Ectodermal cell (in vitro differentiated cells): ENCODE measurements around the gene NR2E1.

Experiments
- H3K27ac ChIP-seq: 2 replicates; pipeline ENCODE4 v1.7.0; 2013; ENCODE audit warnings: mild to moderate bottlenecking, low read depth, low read length; ENCODE audit not compliant: insufficient read depth, poor library complexity, severe bottlenecking
- H3K27me3 ChIP-seq: 2 replicates; pipeline ENCODE4 v1.7.0; 2013; ENCODE audit warnings: mild to moderate bottlenecking, low read length; ENCODE audit not compliant: insufficient read depth, control insufficient read depth, poor library complexity, severe bottlenecking
- H3K36me3 ChIP-seq: one replicate; pipeline ENCODE4 v1.7.0; 2013; ENCODE audit warnings: low read length; ENCODE audit not compliant: control insufficient read depth, insufficient read depth
- H3K4me1 ChIP-seq: one replicate; pipeline ENCODE4 v1.7.0; 2013; ENCODE audit warnings: low read length; ENCODE audit not compliant: control insufficient read depth, insufficient read depth
- H3K4me3 ChIP-seq: 2 replicates; pipeline ENCODE4 v1.7.0; 2013; ENCODE audit warnings: low read depth, low read length, control low read depth; ENCODE audit not compliant: insufficient read depth
- H3K9me3 ChIP-seq: 2 replicates; pipeline ENCODE4 v1.7.0; 2013; ENCODE audit warnings: mild to moderate bottlenecking, low read length, moderate library complexity; ENCODE audit not compliant: control insufficient read depth
- WGBS, 2 experiments: methylation state at CpG; one replicate each; pipeline ENCODE4 v1.1.7; 2013; ENCODE audit warnings: missing lambda C conversion rate in 2 of 2; 5-methylcytosine and 5-hydroxymethylcytosine counted together

The NR2E1 gene

GRCh38 chr6:108164815-108165706 lies 761 bp upstream of the NR2E1 start:
- peak overlapping the region; percentile 13 for H3K4me3 ChIP-seq
- peaks cover 52% of the 10 kb centered on the region for H3K4me1 ChIP-seq
- no peak overlapping the region for H3K27ac ChIP-seq
- H3K27me3 ChIP-seq = peaks cover 100% of the 10 kb centered on the region
- no peaks in the 10 kb centered on the region for H3K9me3 ChIP-seq
- 0 to 1% methylated on average over 69 of the region's 69 CpGs for WGBS, 2 experiments
- no peaks in the 10 kb centered on the region for H3K36me3 ChIP-seq

GRCh38 chr6:108166664-108167448 lies 1.0 kb downstream of the NR2E1 start:
- Histone ChIP-seq H3K27ac (no peak overlapping the region), H3K4me1 (peaks cover 58% of the 10 kb centered on the region), H3K9me3 (no peaks in the 10 kb centered on the region), H3K27me3 (peaks cover 100% of the 10 kb centered on the region), H3K36me3 (no peaks in the 10 kb centered on the region), H3K4me3 (peak overlapping the region; percentile 17)
- 1% methylated on average over 58 of the region's 58 CpGs for WGBS, 2 experiments

GRCh38 chr6:108167449-108168089 lies 1.7 kb downstream of the NR2E1 start:
- no peak overlapping the region for H3K27ac ChIP-seq
- peaks cover 60% of the 10 kb centered on the region for H3K4me1 ChIP-seq
- peaks cover 100% of the 10 kb centered on the region for H3K27me3 ChIP-seq
- WGBS, 2 experiments = 0 to 1% methylated on average over 32 to 35 of the region's 35 CpGs
- peak overlapping the region; percentile 7 for H3K4me3 ChIP-seq
- H3K9me3 ChIP-seq = no peaks in the 10 kb centered on the region
- no peaks in the 10 kb centered on the region for H3K36me3 ChIP-seq

GRCh38 chr6:108168090-108168463 lies 2.3 kb downstream of the NR2E1 start:
- Histone ChIP-seq H3K27me3 (peaks cover 100% of the 10 kb centered on the region), H3K36me3 (no peaks in the 10 kb centered on the region), H3K9me3 (no peaks in the 10 kb centered on the region), H3K4me1 (peaks cover 60% of the 10 kb centered on the region), H3K27ac (no peak overlapping the region), H3K4me3 (peak overlapping the region; percentile 7)
- WGBS, 2 experiments = 0% methylated on average over 23 of the region's 23 CpGs

- WGBS, 2 experiments = 0 to 1% methylated on average over 63 of the region's 63 CpGs
- H3K27ac ChIP-seq = no peak overlapping the region
- H3K4me1 ChIP-seq = peaks cover 56% of the 10 kb centered on the region
- no peaks in the 10 kb centered on the region for H3K9me3 ChIP-seq
- peaks cover 100% of the 10 kb centered on the region for H3K27me3 ChIP-seq
- no peak overlapping the region for H3K4me3 ChIP-seq
- H3K36me3 ChIP-seq = no peaks in the 10 kb centered on the region
These were observed 3.0 kb downstream of the NR2E1 start for GRCh38 chr6:108168501-108169463.

- Histone ChIP-seq H3K27ac (no peak overlapping the region), H3K4me3 (no peak overlapping the region), H3K36me3 (no peaks in the 10 kb centered on the region), H3K4me1 (peaks cover 48% of the 10 kb centered on the region), H3K27me3 (peaks cover 100% of the 10 kb centered on the region), H3K9me3 (no peaks in the 10 kb centered on the region)
- WGBS, 2 experiments = 1% methylated on average over 53 of the region's 55 CpGs
These were observed 3.9 kb downstream of the NR2E1 start for GRCh38 chr6:108169464-108170331.

GRCh38 chr6:108170332-108171290 lies 4.8 kb downstream of the NR2E1 start:
- peaks cover 42% of the 10 kb centered on the region for H3K4me1 ChIP-seq
- peaks cover 100% of the 10 kb centered on the region for H3K27me3 ChIP-seq
- H3K36me3 ChIP-seq = no peaks in the 10 kb centered on the region
- no peak overlapping the region for H3K4me3 ChIP-seq
- H3K9me3 ChIP-seq = no peaks in the 10 kb centered on the region
- H3K27ac ChIP-seq = no peak overlapping the region
- 1% methylated on average over 31 of the region's 31 CpGs for WGBS, 2 experiments

GRCh38 chr6:108171291-108171917 lies 5.6 kb downstream of the NR2E1 start:
- Histone ChIP-seq H3K4me1 (peaks cover 39% of the 10 kb centered on the region), H3K36me3 (no peaks in the 10 kb centered on the region), H3K4me3 (no peak overlapping the region), H3K9me3 (no peaks in the 10 kb centered on the region), H3K27ac (no peak overlapping the region), H3K27me3 (peaks cover 100% of the 10 kb centered on the region)
- 1% methylated on average over 20 of the region's 21 CpGs for WGBS, 2 experiments
